ENCODE data around the gene ARVCF. TPM values are rescaled to one million over a fixed set of nuclear protein-coding genes. Genes with fewer than 3 reads are reported as not detected.

ARVCF gene
- total RNA-seq, 4 donors from 2014 or later = 32.5 to 61.5 (median 39.5) TPM

DNA sequence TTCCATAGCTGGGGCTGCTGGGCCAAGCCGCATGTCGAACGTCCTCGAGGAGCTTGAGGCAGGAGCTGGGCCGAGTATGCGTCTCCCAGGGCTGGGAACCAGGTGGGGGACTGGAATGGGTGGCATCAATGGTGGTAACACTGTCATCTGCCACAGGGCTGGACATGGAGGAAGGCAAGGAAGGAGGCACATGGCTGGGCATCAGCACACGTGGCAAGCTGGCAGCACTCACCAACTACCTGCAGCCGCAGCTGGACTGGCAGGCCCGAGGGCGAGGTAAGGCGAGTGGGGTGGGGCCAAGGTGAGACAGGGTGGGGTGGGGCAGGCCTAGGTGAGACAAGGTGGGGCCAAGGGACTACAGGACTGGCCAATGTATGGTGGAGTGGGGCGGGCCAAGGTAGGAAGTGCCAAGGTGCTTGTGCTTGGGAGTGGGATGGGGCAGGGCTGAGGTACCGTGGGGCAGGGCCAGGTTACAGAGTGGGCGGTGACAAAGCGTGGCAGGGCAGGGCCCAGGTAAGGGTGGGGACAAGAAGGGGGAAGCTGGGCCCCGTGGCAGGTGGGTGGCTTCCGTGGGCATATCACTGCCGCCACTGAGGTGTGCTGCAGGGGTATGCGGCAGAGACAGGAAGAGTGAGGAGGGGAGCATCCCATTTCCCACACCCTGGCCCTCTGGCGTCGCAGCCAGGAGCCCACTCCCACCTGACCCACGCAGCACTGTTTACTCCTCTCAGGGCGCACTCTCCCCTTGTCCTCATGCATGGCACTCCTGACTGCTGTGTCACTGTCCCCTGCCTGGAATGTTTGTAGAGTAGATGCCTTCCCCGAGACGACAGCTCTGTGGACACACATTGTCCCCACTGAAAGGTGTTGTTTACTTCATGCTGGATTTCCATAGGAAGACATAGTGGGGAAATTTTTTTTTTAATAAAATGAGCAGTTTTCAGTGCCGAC is 36.0 kb upstream of the ARVCF start:
- no peak for TF ChIP-seq POLR2A (IDR thresholded peaks at IDR 0.05)
- TF ChIP-seq POLR2AphosphoS5 (IDR thresholded peaks at IDR 0.05) = no peak
- no peak for TF ChIP-seq EP300 (IDR thresholded peaks at IDR 0.05)
- TF ChIP-seq CTCF (IDR thresholded peaks at IDR 0.05) = no peak
- 92 to 95% methylated on average over 8 to 16 of the region's 26 CpGs for WGBS, 2 donors (ENCODE audit: low coverage in 1 of 2)
- peaks cover 0 to 90% of the 10 kb centered on the region in 2 donors for H3K36me3 ChIP-seq

GRCh38 chr22:20051927-20052308 is 35.3 kb upstream of the ARVCF start:
- no peaks in the 10 kb centered on the region for H3K4me1 ChIP-seq
- no peaks in the 10 kb centered on the region for H3K9me3 ChIP-seq
- no peak for ATAC-seq
- peaks cover 0 to 90% of the 10 kb centered on the region in 2 donors for H3K36me3 ChIP-seq
- 100% methylated on average over 2 of the region's 6 CpGs; no CpG with 5 or more reads in 1 of the 2 donors for WGBS, 2 donors (ENCODE audit: low coverage in 1 of 2)
- no peaks in the 10 kb centered on the region for H3K27me3 ChIP-seq
- H3K27ac ChIP-seq = no peak overlapping the region
- H3K4me3 ChIP-seq = no peak overlapping the region
- TF ChIP-seq POLR2A (IDR thresholded peaks at IDR 0.05) (no peak), POLR2AphosphoS5 (IDR thresholded peaks at IDR 0.05) (no peak), CTCF (IDR thresholded peaks at IDR 0.05) (no peak), EP300 (IDR thresholded peaks at IDR 0.05) (no peak)

More for the DNA sequence above, 36.0 kb upstream of the ARVCF start:
- no peak overlapping the region for H3K27ac ChIP-seq
- no peaks in the 10 kb centered on the region for H3K27me3 ChIP-seq
- no peak overlapping the region for H3K4me3 ChIP-seq
- no peaks in the 10 kb centered on the region for H3K4me1 ChIP-seq
- H3K9me3 ChIP-seq = no peaks in the 10 kb centered on the region
- ATAC-seq = no peak

GRCh38 chr22:20046730-20047129 is 30.1 kb upstream of the ARVCF start:
- Histone ChIP-seq H3K4me3 (no peak overlapping the region), H3K27ac (no peak overlapping the region), H3K9me3 (no peaks in the 10 kb centered on the region), H3K36me3 (peaks cover 0 to 90% of the 10 kb centered on the region in 2 donors), H3K27me3 (no peaks in the 10 kb centered on the region), H3K4me1 (no peaks in the 10 kb centered on the region)
- WGBS, 2 donors (ENCODE audit: low coverage in 1 of 2) = 92% methylated on average over 4 of the region's 4 CpGs; no CpG with 5 or more reads in 1 of the 2 donors
- TF ChIP-seq POLR2A (IDR thresholded peaks at IDR 0.05) = no peak
- TF ChIP-seq CTCF (IDR thresholded peaks at IDR 0.05) = no peak
- ATAC-seq = no peak

DNA sequence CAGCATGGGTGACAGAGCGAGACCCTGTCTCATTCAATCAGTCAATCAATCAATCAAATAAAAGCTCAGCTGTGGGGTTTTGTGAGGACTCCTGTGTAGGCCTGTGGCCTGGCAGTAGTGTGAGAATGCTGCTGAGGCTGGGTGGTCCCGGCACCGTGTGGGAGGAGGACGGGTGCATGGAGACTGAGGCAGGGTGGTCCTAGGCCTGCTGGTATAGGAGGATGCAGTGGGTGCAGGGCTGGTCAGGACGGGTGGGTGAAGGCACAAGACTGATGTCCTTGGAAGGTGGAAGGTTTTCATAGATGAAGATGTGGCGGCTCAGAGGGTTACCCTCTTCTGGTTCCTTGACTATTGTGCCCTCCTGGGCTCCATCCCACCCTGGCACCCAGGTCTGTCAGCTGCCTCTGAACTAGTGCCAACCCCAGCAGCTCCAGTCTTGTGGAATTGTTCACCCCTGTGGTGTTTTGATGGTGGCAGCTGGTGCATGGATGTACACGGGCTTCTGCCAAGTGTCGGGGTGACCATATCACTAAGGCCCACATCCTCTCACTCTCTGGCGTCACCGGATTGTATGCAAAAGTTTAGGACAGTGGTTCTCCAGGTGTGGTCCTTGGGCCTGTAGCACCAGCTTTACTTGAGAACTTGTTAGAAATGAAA is 28.0 kb upstream of the ARVCF start:
- TF ChIP-seq EP300 (IDR thresholded peaks at IDR 0.05) (no peak), POLR2AphosphoS5 (IDR thresholded peaks at IDR 0.05) (no peak)
- WGBS, 2 donors (ENCODE audit: low coverage in 1 of 2) = 79 to 87% methylated on average over 4 to 8 of the region's 10 CpGs
- Histone ChIP-seq H3K36me3 (peaks cover 0 to 97% of the 10 kb centered on the region in 2 donors), H3K4me3 (no peak overlapping the region), H3K27ac (no peak overlapping the region), H3K4me1 (peaks cover 0 to 9% (median 0%) of the 10 kb centered on the region in 3 donors), H3K27me3 (no peaks in the 10 kb centered on the region), H3K9me3 (no peaks in the 10 kb centered on the region)
- ATAC-seq = no peak

DNA sequence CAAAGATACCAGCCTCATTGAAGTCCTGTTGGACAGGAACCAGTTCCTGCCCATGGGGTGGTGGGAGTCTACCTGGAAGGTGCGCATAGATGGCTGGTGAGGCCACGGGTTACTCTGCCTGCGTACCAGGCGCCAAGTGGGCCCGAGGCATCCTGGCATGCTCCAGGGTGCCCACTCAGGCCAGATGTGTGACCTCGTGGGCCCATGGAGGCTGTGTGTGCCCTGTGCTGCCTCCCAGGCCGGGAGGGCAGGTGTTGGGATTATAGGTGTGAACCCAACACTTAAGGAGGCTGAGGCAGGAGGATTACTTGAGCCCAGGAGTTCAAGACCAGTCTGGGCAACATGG is 27.3 kb upstream of the ARVCF start:
- no peak for TF ChIP-seq EP300 (IDR thresholded peaks at IDR 0.05)
- TF ChIP-seq CTCF (IDR thresholded peaks at IDR 0.05) = no peak
- no peak for TF ChIP-seq POLR2AphosphoS5 (IDR thresholded peaks at IDR 0.05)
- TF ChIP-seq POLR2A (IDR thresholded peaks at IDR 0.05) = no peak
- ATAC-seq = no peak
- H3K27me3 ChIP-seq = no peaks in the 10 kb centered on the region
- no peak overlapping the region for H3K4me3 ChIP-seq
- H3K36me3 ChIP-seq = peaks cover 0 to 100% of the 10 kb centered on the region in 2 donors
- no peak overlapping the region for H3K27ac ChIP-seq
- H3K9me3 ChIP-seq = no peaks in the 10 kb centered on the region
- WGBS, 2 donors (ENCODE audit: low coverage in 1 of 2) = no CpG with 5 or more reads among the region's 7 CpGs
- H3K4me1 ChIP-seq = peaks cover 0 to 9% (median 0%) of the 10 kb centered on the region in 3 donors

Measured in gastroesophageal sphincter (tissue), 4 donors.